GM12878 (cell line): ENCODE measurements around the gene VANGL2. TPM values are rescaled to one million over a fixed set of nuclear protein-coding genes. Genes with fewer than 3 reads are reported as not detected.

ENCODE experiments used
- CEBPB ChIP-seq, 2 experiments: fragments of 150-350 bp in 1 of 2; IDR thresholded peaks; 2 replicates each; pipeline ENCODE4 v1.6.1; 2012 to 2014; ENCODE audit warnings: low read depth in 2 of 2, low read length in 2 of 2, borderline replicate concordance in 1 of 2, inconsistent platforms in 1 of 2
- ESRRA ChIP-seq: IDR thresholded peaks from 2 replicates; pipeline ENCODE4 v1.6.1; 2012; ENCODE audit warnings: mild to moderate bottlenecking, low read length, improper control_type of control experiment
- GABPA ChIP-seq: IDR thresholded peaks from 2 replicates; pipeline ENCODE4 v1.6.1; 2014; ENCODE audit warnings: antibody characterized with exemption, low read depth, mild to moderate bottlenecking, inconsistent platforms
- KDM1A ChIP-seq: fragments of 200-600 bp; sonication (generic); IDR thresholded peaks from 2 replicates; pipeline ENCODE4 v1.6.1; 2016; ENCODE audit warnings: borderline replicate concordance
- LARP7 ChIP-seq: fragments of 450-650 bp; IDR thresholded peaks from 2 replicates; pipeline ENCODE4 v1.6.1; 2017; ENCODE audit warnings: mild to moderate bottlenecking
- NKRF ChIP-seq: fragments of 450-650 bp; conservative IDR thresholded peaks from 2 replicates; pipeline ENCODE4 v1.6.1; 2017; ENCODE audit warnings: mild to moderate bottlenecking, moderate library complexity
- NRF1 ChIP-seq: conservative IDR thresholded peaks from 2 replicates; pipeline ENCODE4 v1.6.1; 2011; ENCODE audit warnings: mild to moderate bottlenecking, low read depth, low read length, improper control_type of control experiment
- RAD21 ChIP-seq: IDR thresholded peaks from 2 replicates; pipeline ENCODE4 v1.6.1; 2011; ENCODE audit warnings: mild to moderate bottlenecking, low read depth, low read length, moderate library complexity; ENCODE audit not compliant: insufficient read depth
- RFX5 ChIP-seq: IDR thresholded peaks from 2 replicates; pipeline ENCODE4 v1.6.1; 2011; ENCODE audit warnings: low read depth, low read length, improper control_type of control experiment
- RUNX3 ChIP-seq: IDR thresholded peaks from 2 replicates; pipeline ENCODE4 v1.6.1; 2012; ENCODE audit warnings: low read length, inconsistent platforms
- SUZ12 ChIP-seq: fragments of 200-600 bp; sonication (generic); IDR thresholded peaks from one replicate; pipeline ENCODE4 v1.6.1; 2018; ENCODE audit warnings: antibody characterized with exemption, mild to moderate bottlenecking; ENCODE audit not compliant: unreplicated experiment
- TCF12 ChIP-seq: IDR thresholded peaks from 2 replicates; pipeline ENCODE4 v1.6.1; 2011; ENCODE audit warnings: low read depth, mild to moderate bottlenecking, low read length
- USF2 ChIP-seq: IDR thresholded peaks from 2 replicates; pipeline ENCODE4 v1.6.1; 2011; ENCODE audit warnings: low read depth, low read length, improper control_type of control experiment, borderline replicate concordance
- YBX1 ChIP-seq: fragments of 450-650 bp; IDR thresholded peaks from 2 replicates; pipeline ENCODE4 v1.6.1; 2016; ENCODE audit warnings: antibody characterized with exemption
- ZNF217 ChIP-seq: fragments of 450-650 bp; IDR thresholded peaks from 2 replicates; pipeline ENCODE4 v1.6.1; 2017; ENCODE audit warnings: antibody characterized with exemption, mild to moderate bottlenecking
- polyA plus RNA-seq, 11 experiments: library from polyadenylated mRNA; depleted of rRNA in 4 of 11; unstranded in 6 of 11; stranded (reverse) in 5 of 11; fragments of >200 nt; fragmentation: Nextera tagmentation in 4 of 11; fragmentation: Illumina TruSeq in 1 of 11; extraction: Ambion mirVana in 4 of 11; extraction: Trizol in 1 of 11; gene quantifications; 1 replicate in 1 of 11; 2 replicates in 10 of 11; pipeline versions ENCODE4 v1.2.1 to v1.2.3, GENCODE V29; 2011 to 2016; ENCODE audit warnings: inconsistent platforms in 2 of 11, missing spikeins in 2 of 11, low read depth in 1 of 11
- total RNA-seq, 4 experiments: library from RNA; depleted of rRNA in 3 of 4; stranded (reverse); fragments of >200 nt in 3 of 4; fragmentation: Illumina TruSeq in 1 of 4; extraction: Trizol in 1 of 4; gene quantifications; 2 replicates each; pipeline versions ENCODE4 v1.2.1 to v1.2.3, GENCODE V29; 2013 to 2021
- TF ChIP-seq, protein P1 (sequence below): IDR thresholded peaks from 2 replicates; pipeline ENCODE4 v1.6.1; 2011; ENCODE audit warnings: borderline replicate concordance, low read depth, mild to moderate bottlenecking, moderate library complexity, low read length; ENCODE audit not compliant: insufficient read depth, poor library complexity, severe bottlenecking
- TF ChIP-seq, protein P2 (sequence below): fragments of 450-650 bp; IDR thresholded peaks from 2 replicates; pipeline ENCODE4 v1.6.1; 2017; ENCODE audit warnings: mild to moderate bottlenecking
- TF ChIP-seq, protein P3 (sequence below): fragments of 450-650 bp; IDR thresholded peaks from 2 replicates; pipeline ENCODE4 v1.6.1; 2017; ENCODE audit warnings: mild to moderate bottlenecking, low read depth, inconsistent platforms; ENCODE audit not compliant: poor library complexity, severe bottlenecking

Gene VANGL2
- total and polyA plus RNA-seq, 10 of the 15 experiments (the other 5 are each of a cell fraction or from before 2014, with no cell fraction given), result 0.10 to 5.0 (median 0.27) TPM

DNA sequence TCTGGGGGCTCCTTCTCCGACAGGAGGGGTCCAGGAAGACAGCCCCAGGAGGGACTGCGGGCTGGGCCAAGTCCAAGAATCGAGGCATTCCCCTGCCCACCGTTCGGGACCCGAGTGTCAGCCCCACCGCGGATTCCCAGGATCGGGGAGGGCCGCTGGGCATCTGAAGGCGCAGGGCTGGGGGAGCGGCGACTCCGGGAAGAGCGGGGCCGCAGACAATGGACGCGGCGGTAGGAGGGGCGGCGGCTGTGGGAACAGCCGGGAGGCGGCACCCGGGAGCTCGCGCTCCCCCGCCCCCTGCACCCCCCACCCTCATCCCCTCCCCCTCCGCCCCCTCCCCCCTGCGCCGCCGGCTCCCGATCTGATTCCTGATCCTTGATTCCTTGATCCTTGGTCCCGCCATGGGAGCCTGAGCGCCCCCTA lies at the start of gene VANGL2 (continued):
- TF ChIP-seq NRF1 (no peak), CEBPB (IDR thresholded peaks at IDR 0.05; ENCODE audit: borderline replicate concordance in 1 of 2, low read depth in 2 of 2, low read length in 2 of 2) (no peak), ZNF217 (no peak), RAD21 (no peak), TCF12 (no peak), RUNX3 (peak; percentile 51), GABPA (no peak), SUZ12 (no peak), NKRF (0 out of 2 replicates have a peak, but pooled peaks have one; percentile 23), YBX1 (no peak), RFX5 (no peak), KDM1A (no peak), ESRRA (no peak), LARP7 (no peak), USF2 (no peak)
- TF ChIP-seq, protein P1, sequence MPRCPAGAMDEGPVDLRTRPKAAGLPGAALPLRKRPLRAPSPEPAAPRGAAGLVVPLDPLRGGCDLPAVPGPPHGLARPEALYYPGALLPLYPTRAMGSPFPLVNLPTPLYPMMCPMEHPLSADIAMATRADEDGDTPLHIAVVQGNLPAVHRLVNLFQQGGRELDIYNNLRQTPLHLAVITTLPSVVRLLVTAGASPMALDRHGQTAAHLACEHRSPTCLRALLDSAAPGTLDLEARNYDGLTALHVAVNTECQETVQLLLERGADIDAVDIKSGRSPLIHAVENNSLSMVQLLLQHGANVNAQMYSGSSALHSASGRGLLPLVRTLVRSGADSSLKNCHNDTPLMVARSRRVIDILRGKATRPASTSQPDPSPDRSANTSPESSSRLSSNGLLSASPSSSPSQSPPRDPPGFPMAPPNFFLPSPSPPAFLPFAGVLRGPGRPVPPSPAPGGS, result no peak
- TF ChIP-seq, protein P2, sequence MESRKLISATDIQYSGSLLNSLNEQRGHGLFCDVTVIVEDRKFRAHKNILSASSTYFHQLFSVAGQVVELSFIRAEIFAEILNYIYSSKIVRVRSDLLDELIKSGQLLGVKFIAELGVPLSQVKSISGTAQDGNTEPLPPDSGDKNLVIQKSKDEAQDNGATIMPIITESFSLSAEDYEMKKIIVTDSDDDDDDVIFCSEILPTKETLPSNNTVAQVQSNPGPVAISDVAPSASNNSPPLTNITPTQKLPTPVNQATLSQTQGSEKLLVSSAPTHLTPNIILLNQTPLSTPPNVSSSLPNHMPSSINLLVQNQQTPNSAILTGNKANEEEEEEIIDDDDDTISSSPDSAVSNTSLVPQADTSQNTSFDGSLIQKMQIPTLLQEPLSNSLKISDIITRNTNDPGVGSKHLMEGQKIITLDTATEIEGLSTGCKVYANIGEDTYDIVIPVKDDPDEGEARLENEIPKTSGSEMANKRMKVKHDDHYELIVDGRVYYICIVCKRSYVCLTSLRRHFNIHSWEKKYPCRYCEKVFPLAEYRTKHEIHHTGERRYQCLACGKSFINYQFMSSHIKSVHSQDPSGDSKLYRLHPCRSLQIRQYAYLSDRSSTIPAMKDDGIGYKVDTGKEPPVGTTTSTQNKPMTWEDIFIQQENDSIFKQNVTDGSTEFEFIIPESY, result no peak
- TF ChIP-seq, protein P3, sequence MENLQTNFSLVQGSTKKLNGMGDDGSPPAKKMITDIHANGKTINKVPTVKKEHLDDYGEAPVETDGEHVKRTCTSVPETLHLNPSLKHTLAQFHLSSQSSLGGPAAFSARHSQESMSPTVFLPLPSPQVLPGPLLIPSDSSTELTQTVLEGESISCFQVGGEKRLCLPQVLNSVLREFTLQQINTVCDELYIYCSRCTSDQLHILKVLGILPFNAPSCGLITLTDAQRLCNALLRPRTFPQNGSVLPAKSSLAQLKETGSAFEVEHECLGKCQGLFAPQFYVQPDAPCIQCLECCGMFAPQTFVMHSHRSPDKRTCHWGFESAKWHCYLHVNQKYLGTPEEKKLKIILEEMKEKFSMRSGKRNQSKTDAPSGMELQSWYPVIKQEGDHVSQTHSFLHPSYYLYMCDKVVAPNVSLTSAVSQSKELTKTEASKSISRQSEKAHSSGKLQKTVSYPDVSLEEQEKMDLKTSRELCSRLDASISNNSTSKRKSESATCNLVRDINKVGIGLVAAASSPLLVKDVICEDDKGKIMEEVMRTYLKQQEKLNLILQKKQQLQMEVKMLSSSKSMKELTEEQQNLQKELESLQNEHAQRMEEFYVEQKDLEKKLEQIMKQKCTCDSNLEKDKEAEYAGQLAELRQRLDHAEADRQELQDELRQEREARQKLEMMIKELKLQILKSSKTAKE, result no peak
